NCI-H146 (cell line): ENCODE measurements around the gene SHC2.
"Not testable (repeated sequence)": the region's sequence is repeated elsewhere in the genome, so short reads cannot be mapped to it uniquely, and the experiment has no call there.

Source experiments
- DNase-seq: peaks from one replicate; lab custom pipeline; 2025; lab: John Stamatoyannopoulos, UW

The SHC2 gene

GRCh38 chr19:492091-492531 lies 31.3 kb upstream of the SHC2 start:
- no peak for DNase-seq

- no peak for DNase-seq
Observed at GRCh38 chr19:491146-491741, 30.4 kb upstream of the SHC2 start.

- DNase-seq = peak; percentile 26
Observed at GRCh38 chr19:489418-490196, 28.8 kb upstream of the SHC2 start.

GRCh38 chr19:488505-489417 lies 27.9 kb upstream of the SHC2 start:
- peak; percentile 91 for DNase-seq

- peak; percentile 86 for DNase-seq
Observed at GRCh38 chr19:485583-486236, 24.9 kb upstream of the SHC2 start.

- peak; percentile 56 for DNase-seq
Observed at GRCh38 chr19:485077-485476, 24.2 kb upstream of the SHC2 start.

GRCh38 chr19:484494-484893 lies 23.7 kb upstream of the SHC2 start:
- peak; percentile 19 for DNase-seq

GRCh38 chr19:483332-484072 lies 22.7 kb upstream of the SHC2 start:
- DNase-seq = peak; percentile 17

- DNase-seq = no peak
Observed at GRCh38 chr19:482186-483041, 21.6 kb upstream of the SHC2 start.

GRCh38 chr19:481100-481499 lies 20.3 kb upstream of the SHC2 start:
- not testable (repeated sequence) for DNase-seq

GRCh38 chr19:480016-480855 lies 19.4 kb upstream of the SHC2 start:
- DNase-seq = peak; percentile 42

GRCh38 chr19:478976-479375 lies 18.1 kb upstream of the SHC2 start:
- no peak for DNase-seq

GRCh38 chr19:478236-478903 lies 17.5 kb upstream of the SHC2 start:
- DNase-seq = no peak

GRCh38 chr19:475360-475759 lies 14.5 kb upstream of the SHC2 start:
- no peak for DNase-seq

- no peak for DNase-seq
Observed at GRCh38 chr19:474126-475078, 13.6 kb upstream of the SHC2 start.

GRCh38 chr19:472005-472858 lies 11.4 kb upstream of the SHC2 start:
- DNase-seq = no peak

- no peak for DNase-seq
Observed at GRCh38 chr19:470701-471100, 9.9 kb upstream of the SHC2 start.
